ENCODE measurements around the gene LIX1L.

LIX1L gene

GRCh38 chr1:145997016-145997717 lies 39.4 kb upstream of the LIX1L start:
- no peak overlapping the region for H4K12ac ChIP-seq (ENCODE audit: low read depth, low read length)
- peak overlapping the region; percentile 72 for H2BK12ac ChIP-seq (ENCODE audit: low read length)
- H3K4me1 ChIP-seq (ENCODE audit: control insufficient read depth in 1 of 2, insufficient read depth in 2 of 2, low read length in 2 of 2), result peaks cover 5 to 17% of the 10 kb centered on the region in 2 experiments
- no peak overlapping the region for H3K4me3 ChIP-seq (ENCODE audit: low read depth, low read length)
- no peak overlapping the region for H3K27ac ChIP-seq (ENCODE audit: low read depth, low read length)
- H2BK5ac ChIP-seq (ENCODE audit: low read depth, low read length, poor library complexity), result peak overlapping the region; percentile 3
- H3K9me3 ChIP-seq (ENCODE audit: insufficient read depth, low read depth, low read length), result no peaks in the 10 kb centered on the region
- DNase-seq, result no peak
- WGBS (ENCODE audit: extremely low coverage, insufficient coverage, insufficient read length), result no CpG with 5 or more reads among the region's 12 CpGs
- peak overlapping the region; percentile 55 for H4K8ac ChIP-seq (ENCODE audit: low read depth, low read length)
- peak overlapping the region; percentile 54 for H2BK120ac ChIP-seq (ENCODE audit: insufficient read depth, low read length, poor library complexity)
- no peak overlapping the region for H3K18ac ChIP-seq (ENCODE audit: low read length)
- H3K79me2 ChIP-seq (ENCODE audit: control insufficient read depth, insufficient read depth, low read length, poor library complexity), result no peaks in the 10 kb centered on the region
- H2AK5ac ChIP-seq (ENCODE audit: low read length), result no peak overlapping the region
- peak overlapping the region; percentile 82 for H2AFZ ChIP-seq (ENCODE audit: insufficient read depth, low read length, poor library complexity)
- H3K4me2 ChIP-seq (ENCODE audit: low read length), result peak overlapping the region; percentile 83
- H3K79me1 ChIP-seq (ENCODE audit: low read length), result peaks cover 6% of the 10 kb centered on the region
- H3K4ac ChIP-seq (ENCODE audit: low read depth, low read length), result no peak overlapping the region
- H4K91ac ChIP-seq (ENCODE audit: low read depth, low read length), result peak overlapping the region; percentile 41
- peak overlapping the region; percentile 70 for H3K14ac ChIP-seq (ENCODE audit: low read length)
- H3K9ac ChIP-seq (ENCODE audit: low read length), result peak overlapping the region; percentile 53
- H3K36me3 ChIP-seq (ENCODE audit: control insufficient read depth in 1 of 2, insufficient read depth in 2 of 2, low read length in 2 of 2), result peaks cover 6 to 8% of the 10 kb centered on the region in 2 experiments
- H3K27me3 ChIP-seq (ENCODE audit: insufficient read depth, low read length), result no peaks in the 10 kb centered on the region
- H3K23ac ChIP-seq (ENCODE audit: low read length), result no peak overlapping the region

DNA sequence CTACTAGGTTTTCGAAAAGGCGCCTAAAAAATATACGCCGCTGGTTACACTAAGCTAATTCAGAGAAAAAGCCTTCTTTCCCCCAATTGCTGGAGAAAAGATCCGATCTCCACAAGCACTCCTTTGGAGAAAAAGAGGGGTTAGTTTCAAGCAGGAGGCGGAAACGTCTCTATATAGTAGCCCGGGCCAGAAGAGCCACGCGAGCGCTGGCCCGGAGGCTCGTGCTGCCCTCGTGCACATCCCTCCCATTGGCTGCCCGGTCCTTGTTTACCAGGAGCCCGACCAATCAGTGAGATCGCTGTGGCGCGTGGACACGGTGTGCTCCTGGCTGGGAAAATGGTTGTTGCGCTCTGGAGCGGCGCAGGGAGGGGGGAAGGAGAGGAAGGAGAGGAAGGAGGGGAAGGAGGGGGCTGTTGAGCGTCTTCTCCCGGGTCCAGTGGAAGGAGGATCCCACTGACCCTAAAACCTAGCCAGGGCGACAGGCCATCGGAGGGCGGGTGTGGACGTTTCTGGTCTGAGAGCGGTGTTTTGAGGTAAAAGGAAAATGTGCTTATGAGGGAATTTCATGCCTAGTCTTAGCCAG lies 38.7 kb upstream of the LIX1L start, which contains the start of gene TXNIP:
Gene TXNIP, minus strand, starts transcription at position 147 of the 583 bp plus-strand sequence. CDS start 313 bp downstream, outside the sequence.
- no CpG with 5 or more reads among the region's 30 CpGs for WGBS (ENCODE audit: extremely low coverage, insufficient coverage, insufficient read length)
- no peak within 1 kb of the TSS for H3K4ac ChIP-seq (ENCODE audit: low read depth, low read length)

GRCh38 chr1:145995964-145996432 lies 38.2 kb upstream of the LIX1L start:
- no CpG with 5 or more reads among the region's 13 CpGs for WGBS (ENCODE audit: extremely low coverage, insufficient coverage, insufficient read length)
- no peak overlapping the region for H3K4ac ChIP-seq (ENCODE audit: low read depth, low read length)

More for the DNA sequence above, 38.7 kb upstream of the LIX1L start, which contains the start of gene TXNIP:
- H4K91ac ChIP-seq (ENCODE audit: low read depth, low read length), result peak within 1 kb of the TSS; percentile 74
- no peaks in the 10 kb centered on the region for H3K79me2 ChIP-seq (ENCODE audit: control insufficient read depth, insufficient read depth, low read length, poor library complexity)
- peak within 1 kb of the TSS; percentile 82 for H3K14ac ChIP-seq (ENCODE audit: low read length)
- no peak within 1 kb of the TSS for H3K23ac ChIP-seq (ENCODE audit: low read length)
- peak within 1 kb of the TSS; percentile 72 for H2BK12ac ChIP-seq (ENCODE audit: low read length)
- H2AFZ ChIP-seq (ENCODE audit: insufficient read depth, low read length, poor library complexity), result peak within 1 kb of the TSS; percentile 82
- H3K27me3 ChIP-seq (ENCODE audit: insufficient read depth, low read length), result no peaks in the 10 kb centered on the region
- H3K79me1 ChIP-seq (ENCODE audit: low read length), result peaks cover 6% of the 10 kb centered on the region
- H3K4me1 ChIP-seq (ENCODE audit: control insufficient read depth in 1 of 2, insufficient read depth in 2 of 2, low read length in 2 of 2), result peaks cover 5 to 17% of the 10 kb centered on the region in 2 experiments
- H3K9ac ChIP-seq (ENCODE audit: low read length), result peak within 1 kb of the TSS; percentile 53
- H2BK120ac ChIP-seq (ENCODE audit: insufficient read depth, low read length, poor library complexity), result peak within 1 kb of the TSS; percentile 54
- H3K4me3 ChIP-seq (ENCODE audit: low read depth, low read length), result peak within 1 kb of the TSS; percentile 61
- DNase-seq, result peak; percentile 56 to 67
- no peak within 1 kb of the TSS for H3K27ac ChIP-seq (ENCODE audit: low read depth, low read length)
- peaks cover 6 to 8% of the 10 kb centered on the region in 2 experiments for H3K36me3 ChIP-seq (ENCODE audit: control insufficient read depth in 1 of 2, insufficient read depth in 2 of 2, low read length in 2 of 2)
- no peak within 1 kb of the TSS for H3K18ac ChIP-seq (ENCODE audit: low read length)
- peak within 1 kb of the TSS; percentile 83 for H4K12ac ChIP-seq (ENCODE audit: low read depth, low read length)
- peak within 1 kb of the TSS; percentile 83 for H3K4me2 ChIP-seq (ENCODE audit: low read length)
- no peaks in the 10 kb centered on the region for H3K9me3 ChIP-seq (ENCODE audit: insufficient read depth, low read depth, low read length)
- no peak within 1 kb of the TSS for H2AK5ac ChIP-seq (ENCODE audit: low read length)
- peak within 1 kb of the TSS; percentile 3 for H2BK5ac ChIP-seq (ENCODE audit: low read depth, low read length, poor library complexity)
- H4K8ac ChIP-seq (ENCODE audit: low read depth, low read length), result peak within 1 kb of the TSS; percentile 55

GRCh38 chr1:145995148-145995881 lies 37.5 kb upstream of the LIX1L start:
- no peak overlapping the region for H2AFZ ChIP-seq (ENCODE audit: insufficient read depth, low read length, poor library complexity)
- H3K14ac ChIP-seq (ENCODE audit: low read length), result no peak overlapping the region
- H3K4me2 ChIP-seq (ENCODE audit: low read length), result peak overlapping the region; percentile 19
- no peak overlapping the region for H4K12ac ChIP-seq (ENCODE audit: low read depth, low read length)
- H3K4me3 ChIP-seq (ENCODE audit: low read depth, low read length), result no peak overlapping the region
- H3K27ac ChIP-seq (ENCODE audit: low read depth, low read length), result no peak overlapping the region
- H3K36me3 ChIP-seq (ENCODE audit: control insufficient read depth in 1 of 2, insufficient read depth in 2 of 2, low read length in 2 of 2), result peaks cover 6 to 8% of the 10 kb centered on the region in 2 experiments
- no peak overlapping the region for H2BK5ac ChIP-seq (ENCODE audit: low read depth, low read length, poor library complexity)
- H2BK12ac ChIP-seq (ENCODE audit: low read length), result no peak overlapping the region
- H3K18ac ChIP-seq (ENCODE audit: low read length), result no peak overlapping the region
- no peak overlapping the region for H4K8ac ChIP-seq (ENCODE audit: low read depth, low read length)
- H3K9ac ChIP-seq (ENCODE audit: low read length), result no peak overlapping the region
- H3K9me3 ChIP-seq (ENCODE audit: insufficient read depth, low read depth, low read length), result no peaks in the 10 kb centered on the region
- no peak overlapping the region for H2AK5ac ChIP-seq (ENCODE audit: low read length)
- no CpG with 5 or more reads among the region's 8 CpGs for WGBS (ENCODE audit: extremely low coverage, insufficient coverage, insufficient read length)
- no peak overlapping the region for H4K91ac ChIP-seq (ENCODE audit: low read depth, low read length)
- no peak for DNase-seq
- H3K27me3 ChIP-seq (ENCODE audit: insufficient read depth, low read length), result no peaks in the 10 kb centered on the region
- no peak overlapping the region for H2BK120ac ChIP-seq (ENCODE audit: insufficient read depth, low read length, poor library complexity)
- no peaks in the 10 kb centered on the region for H3K79me2 ChIP-seq (ENCODE audit: control insufficient read depth, insufficient read depth, low read length, poor library complexity)
- peaks cover 6 to 22% of the 10 kb centered on the region in 2 experiments for H3K4me1 ChIP-seq (ENCODE audit: control insufficient read depth in 1 of 2, insufficient read depth in 2 of 2, low read length in 2 of 2)
- H3K23ac ChIP-seq (ENCODE audit: low read length), result no peak overlapping the region
- H3K79me1 ChIP-seq (ENCODE audit: low read length), result peaks cover 6% of the 10 kb centered on the region
- H3K4ac ChIP-seq (ENCODE audit: low read depth, low read length), result no peak overlapping the region

More at GRCh38 chr1:145995964-145996432, 38.2 kb upstream of the LIX1L start:
- Histone ChIP-seq H4K8ac (ENCODE audit: low read depth, low read length) (no peak overlapping the region), H3K9ac (ENCODE audit: low read length) (no peak overlapping the region), H2AK5ac (ENCODE audit: low read length) (no peak overlapping the region), H2BK5ac (ENCODE audit: low read depth, low read length, poor library complexity) (no peak overlapping the region), H2BK120ac (ENCODE audit: insufficient read depth, low read length, poor library complexity) (no peak overlapping the region), H2AFZ (ENCODE audit: insufficient read depth, low read length, poor library complexity) (no peak overlapping the region), H3K4me1 (ENCODE audit: control insufficient read depth in 1 of 2, insufficient read depth in 2 of 2, low read length in 2 of 2) (peaks cover 5 to 18% of the 10 kb centered on the region in 2 experiments), H3K9me3 (ENCODE audit: insufficient read depth, low read depth, low read length) (no peaks in the 10 kb centered on the region), H3K27me3 (ENCODE audit: insufficient read depth, low read length) (no peaks in the 10 kb centered on the region), H3K79me2 (ENCODE audit: control insufficient read depth, insufficient read depth, low read length, poor library complexity) (no peaks in the 10 kb centered on the region), H3K23ac (ENCODE audit: low read length) (no peak overlapping the region), H4K12ac (ENCODE audit: low read depth, low read length) (peak overlapping the region; percentile 83), H3K36me3 (ENCODE audit: control insufficient read depth in 1 of 2, insufficient read depth in 2 of 2, low read length in 2 of 2) (peaks cover 6 to 8% of the 10 kb centered on the region in 2 experiments), H3K4me3 (ENCODE audit: low read depth, low read length) (peak overlapping the region; percentile 25), H3K18ac (ENCODE audit: low read length) (no peak overlapping the region), H4K91ac (ENCODE audit: low read depth, low read length) (peak overlapping the region; percentile 74), H3K79me1 (ENCODE audit: low read length) (peaks cover 6% of the 10 kb centered on the region), H3K27ac (ENCODE audit: low read depth, low read length) (no peak overlapping the region), H2BK12ac (ENCODE audit: low read length) (no peak overlapping the region), H3K14ac (ENCODE audit: low read length) (peak overlapping the region; percentile 82), H3K4me2 (ENCODE audit: low read length) (peak overlapping the region; percentile 83)
- DNase-seq, result no peak

Data from trophoblast cell (in vitro differentiated cells and primary cell).